K562 (cell line): Measurements from ENCODE around the gene XYLB. TPM values are rescaled to one million over a fixed set of nuclear protein-coding genes. Genes with fewer than 3 reads are reported as not detected.
A peak's percentile ranks its signal among the peaks of the same experiment; 100 is the strongest.

Source experiments
- ELF4 ChIP-seq: fragments of 450-650 bp; formaldehyde crosslinking; IDR thresholded peaks from 2 replicates; pipeline ENCODE4 v1.4.0; 2022; ENCODE audit warnings: missing genetic modification characterization
- FOSL1 ChIP-seq: fragments of 200-800 bp; sonication (Bioruptor generic); conservative IDR thresholded peaks from 2 replicates; pipeline ENCODE4 v1.6.1; 2016; ENCODE audit warnings: missing genetic modification characterization, missing compliant biosample characterization
- HDAC3 ChIP-seq: fragments of 450-650 bp; IDR thresholded peaks from 2 replicates; pipeline ENCODE4 v1.6.1; 2018; ENCODE audit warnings: borderline replicate concordance, mild to moderate bottlenecking, moderate library complexity; ENCODE audit not compliant: partially characterized antibody
- MCM3 ChIP-seq: fragments of 450-650 bp; IDR thresholded peaks from 2 replicates; pipeline ENCODE4 v1.6.1; 2016
- NCOA2 ChIP-seq, 2 experiments: fragments of 450-650 bp; IDR thresholded peaks; 2 replicates each; pipeline ENCODE4 v1.6.1; 2018; ENCODE audit warnings: mild to moderate bottlenecking in 2 of 2, moderate library complexity in 1 of 2; ENCODE audit not compliant: partially characterized antibody in 2 of 2
- NEUROD1 ChIP-seq: fragments of 150-350 bp; IDR thresholded peaks from 2 replicates; pipeline ENCODE4 v1.6.1; 2014; ENCODE audit warnings: borderline replicate concordance, low read length, low read depth; ENCODE audit not compliant: partially characterized antibody
- RFX5 ChIP-seq: IDR thresholded peaks from 2 replicates; pipeline ENCODE4 v1.6.1; 2011; ENCODE audit warnings: low read depth, mild to moderate bottlenecking, improper control_type of control experiment, low read length
- SUPT5H ChIP-seq: fragments of 450-650 bp; IDR thresholded peaks from 2 replicates; pipeline ENCODE4 v1.6.1; 2016
- TBP ChIP-seq: optimal IDR thresholded peaks from 2 replicates; pipeline ENCODE3; 2011; ENCODE audit warnings: low read depth, low read length, improper control_type of control experiment
- U2AF1 ChIP-seq: fragments of 200-400 bp; formaldehyde crosslinking; optimal IDR thresholded peaks from 2 replicates; pipeline ENCODE3; 2017; ENCODE audit warnings: mild to moderate bottlenecking, low read depth, low read length, moderate library complexity
- ZBTB8A ChIP-seq: fragments of 450-650 bp; IDR thresholded peaks from 2 replicates; pipeline ENCODE4 v1.6.1; 2018; ENCODE audit warnings: mild to moderate bottlenecking, moderate library complexity; ENCODE audit not compliant: partially characterized antibody
- ZC3H8 ChIP-seq: fragments of 450-650 bp; IDR thresholded peaks from 2 replicates; pipeline ENCODE4 v1.6.1; 2017
- ZNF830 ChIP-seq: fragments of 250-450 bp; sonication (Bioruptor Pico); IDR thresholded peaks from 2 replicates; pipeline ENCODE4 v1.5.0; 2021; ENCODE audit warnings: mild to moderate bottlenecking
- polyA plus RNA-seq, 8 experiments: library from polyadenylated mRNA; depleted of rRNA in 4 of 8; stranded (reverse) in 5 of 8; unstranded in 3 of 8; fragments of >200 nt; fragmentation: Nextera tagmentation in 2 of 8; fragmentation: Illumina TruSeq in 1 of 8; extraction: Ambion mirVana in 2 of 8; extraction: Trizol in 1 of 8; gene quantifications; 2 replicates each; pipeline versions ENCODE4 v1.2.1 to v1.2.3, GENCODE V29; 2011 to 2014; ENCODE audit warnings: inconsistent platforms in 1 of 8, missing spikeins in 1 of 8
- total RNA-seq, 7 experiments: library from RNA; depleted of rRNA in 6 of 7; stranded (reverse); fragments of >200 nt in 6 of 7; fragmentation: Illumina TruSeq in 2 of 7; extraction: Trizol in 2 of 7; gene quantifications; 2 replicates each; pipeline versions ENCODE4 v1.2.1 to v1.2.3, GENCODE V29; 2011 to 2021; ENCODE audit warnings: low replicate concordance in 1 of 7
- TF ChIP-seq, protein P1 (sequence below), 3 experiments: fragments of 200-800 bp in 1 of 3; fragments of 250-450 bp in 1 of 3; fragments of 450-650 bp in 1 of 3; sonication (Bioruptor Pico) in 1 of 3; sonication (Bioruptor generic) in 1 of 3; formaldehyde crosslinking in 1 of 3; IDR thresholded peaks; 2 replicates each; pipeline versions ENCODE4 v1.6.1 to v1.8.0; 2016 to 2022; ENCODE audit warnings: mild to moderate bottlenecking in 2 of 3, missing genetic modification characterization in 2 of 3, missing compliant biosample characterization in 1 of 3, moderate library complexity in 1 of 3
- TF ChIP-seq, protein P2 (sequence below): fragments of 150-350 bp; conservative IDR thresholded peaks from 2 replicates; pipeline ENCODE4 v1.6.1; 2014; ENCODE audit warnings: low read length
- TF ChIP-seq, protein P3 (sequence below): fragments of 450-650 bp; IDR thresholded peaks from one replicate; pipeline ENCODE4 v1.6.1; 2018; ENCODE audit warnings: mild to moderate bottlenecking, moderate library complexity; ENCODE audit not compliant: partially characterized antibody
- TF ChIP-seq, protein P4 (sequence below): sonication (generic); formaldehyde crosslinking; IDR thresholded peaks from 2 replicates; pipeline ENCODE4 v1.8.1; 2023; ENCODE audit warnings: mild to moderate bottlenecking, missing genetic modification reagents

The XYLB gene
- total and polyA plus RNA-seq, 9 of the 15 experiments (the other 6 are each of a cell fraction or from before 2014, with no cell fraction given): 4.0 to 20.2 (median 13.2) TPM

DNA sequence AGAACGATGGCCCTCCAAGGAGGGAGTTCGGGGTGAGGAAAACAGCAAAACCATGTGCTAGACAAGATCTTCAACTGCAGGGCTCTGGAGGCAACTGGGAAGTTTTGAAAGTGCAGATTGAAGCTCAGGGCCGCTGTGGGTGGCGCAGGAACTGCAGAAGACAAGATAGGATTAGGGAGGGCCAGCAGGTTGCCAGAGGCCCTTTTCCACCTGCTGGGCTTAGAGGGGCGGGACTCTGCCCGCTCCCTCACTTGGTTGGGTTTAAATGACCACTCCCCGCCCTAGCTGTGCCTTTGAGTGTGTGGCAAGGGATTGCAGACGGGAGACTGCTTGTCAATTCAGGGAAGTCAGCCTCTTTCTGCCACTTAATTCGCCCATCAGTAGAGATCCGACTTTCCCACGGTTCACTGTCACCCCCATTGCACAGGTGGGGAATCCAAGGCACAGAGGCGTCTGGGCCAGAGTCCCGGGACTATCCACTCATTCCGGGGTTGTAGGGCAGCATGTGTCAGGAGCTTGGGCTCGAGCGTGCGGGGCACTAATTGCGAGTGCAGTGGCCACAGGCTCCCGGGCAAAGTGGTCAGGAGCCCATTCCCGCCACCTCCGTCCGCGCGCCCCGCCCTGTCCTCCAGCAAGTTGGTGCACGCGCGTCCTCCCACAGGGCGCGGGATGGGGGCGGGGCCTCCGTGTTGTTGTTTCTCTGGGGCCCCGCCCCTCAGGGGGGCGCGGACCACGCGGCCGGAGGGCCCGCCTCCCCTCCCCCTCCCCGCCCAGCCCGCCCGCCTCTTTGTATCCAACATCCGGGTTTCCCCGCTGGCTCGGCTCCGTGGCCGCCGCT, 106.7 kb downstream of the XYLB start, which contains the start of gene ACVR2B (continued):
- TF ChIP-seq HDAC3: no peak
- no peak for TF ChIP-seq ELF4 (CRISPR knock-in tag)
- no peak for TF ChIP-seq FOSL1
- TF ChIP-seq, protein P1, sequence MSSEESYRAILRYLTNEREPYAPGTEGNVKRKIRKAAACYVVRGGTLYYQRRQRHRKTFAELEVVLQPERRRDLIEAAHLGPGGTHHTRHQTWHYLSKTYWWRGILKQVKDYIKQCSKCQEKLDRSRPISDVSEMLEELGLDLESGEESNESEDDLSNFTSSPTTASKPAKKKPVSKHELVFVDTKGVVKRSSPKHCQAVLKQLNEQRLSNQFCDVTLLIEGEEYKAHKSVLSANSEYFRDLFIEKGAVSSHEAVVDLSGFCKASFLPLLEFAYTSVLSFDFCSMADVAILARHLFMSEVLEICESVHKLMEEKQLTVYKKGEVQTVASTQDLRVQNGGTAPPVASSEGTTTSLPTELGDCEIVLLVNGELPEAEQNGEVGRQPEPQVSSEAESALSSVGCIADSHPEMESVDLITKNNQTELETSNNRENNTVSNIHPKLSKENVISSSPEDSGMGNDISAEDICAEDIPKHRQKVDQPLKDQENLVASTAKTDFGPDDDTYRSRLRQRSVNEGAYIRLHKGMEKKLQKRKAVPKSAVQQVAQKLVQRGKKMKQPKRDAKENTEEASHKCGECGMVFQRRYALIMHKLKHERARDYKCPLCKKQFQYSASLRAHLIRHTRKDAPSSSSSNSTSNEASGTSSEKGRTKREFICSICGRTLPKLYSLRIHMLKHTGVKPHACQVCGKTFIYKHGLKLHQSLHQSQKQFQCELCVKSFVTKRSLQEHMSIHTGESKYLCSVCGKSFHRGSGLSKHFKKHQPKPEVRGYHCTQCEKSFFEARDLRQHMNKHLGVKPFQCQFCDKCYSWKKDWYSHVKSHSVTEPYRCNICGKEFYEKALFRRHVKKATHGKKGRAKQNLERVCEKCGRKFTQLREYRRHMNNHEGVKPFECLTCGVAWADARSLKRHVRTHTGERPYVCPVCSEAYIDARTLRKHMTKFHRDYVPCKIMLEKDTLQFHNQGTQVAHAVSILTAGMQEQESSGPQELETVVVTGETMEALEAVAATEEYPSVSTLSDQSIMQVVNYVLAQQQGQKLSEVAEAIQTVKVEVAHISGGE (CRISPR knock-in tag; IDR thresholded peaks at IDR 0.05): no peak; a peak in 1 of 6 replicates
- TF ChIP-seq ZNF830 (CRISPR knock-in tag): 0 out of 2 replicates have a peak, but pooled peaks have one; percentile 52
- TF ChIP-seq NCOA2 (IDR thresholded peaks at IDR 0.05; ENCODE audit: partially characterized antibody in 2 of 2): no peak
- TF ChIP-seq ZC3H8: no peak
- TF ChIP-seq U2AF1: no peak
- TF ChIP-seq SUPT5H: no peak
- TF ChIP-seq TBP: no peak
- no peak for TF ChIP-seq MCM3
- TF ChIP-seq NEUROD1: no peak
- TF ChIP-seq, protein P2, sequence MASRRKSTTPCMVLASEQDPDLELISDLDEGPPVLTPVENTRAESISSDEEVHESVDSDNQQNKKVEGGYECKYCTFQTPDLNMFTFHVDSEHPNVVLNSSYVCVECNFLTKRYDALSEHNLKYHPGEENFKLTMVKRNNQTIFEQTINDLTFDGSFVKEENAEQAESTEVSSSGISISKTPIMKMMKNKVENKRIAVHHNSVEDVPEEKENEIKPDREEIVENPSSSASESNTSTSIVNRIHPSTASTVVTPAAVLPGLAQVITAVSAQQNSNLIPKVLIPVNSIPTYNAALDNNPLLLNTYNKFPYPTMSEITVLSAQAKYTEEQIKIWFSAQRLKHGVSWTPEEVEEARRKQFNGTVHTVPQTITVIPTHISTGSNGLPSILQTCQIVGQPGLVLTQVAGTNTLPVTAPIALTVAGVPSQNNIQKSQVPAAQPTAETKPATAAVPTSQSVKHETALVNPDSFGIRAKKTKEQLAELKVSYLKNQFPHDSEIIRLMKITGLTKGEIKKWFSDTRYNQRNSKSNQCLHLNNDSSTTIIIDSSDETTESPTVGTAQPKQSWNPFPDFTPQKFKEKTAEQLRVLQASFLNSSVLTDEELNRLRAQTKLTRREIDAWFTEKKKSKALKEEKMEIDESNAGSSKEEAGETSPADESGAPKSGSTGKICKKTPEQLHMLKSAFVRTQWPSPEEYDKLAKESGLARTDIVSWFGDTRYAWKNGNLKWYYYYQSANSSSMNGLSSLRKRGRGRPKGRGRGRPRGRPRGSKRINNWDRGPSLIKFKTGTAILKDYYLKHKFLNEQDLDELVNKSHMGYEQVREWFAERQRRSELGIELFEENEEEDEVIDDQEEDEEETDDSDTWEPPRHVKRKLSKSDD: no peak
- TF ChIP-seq, protein P3, sequence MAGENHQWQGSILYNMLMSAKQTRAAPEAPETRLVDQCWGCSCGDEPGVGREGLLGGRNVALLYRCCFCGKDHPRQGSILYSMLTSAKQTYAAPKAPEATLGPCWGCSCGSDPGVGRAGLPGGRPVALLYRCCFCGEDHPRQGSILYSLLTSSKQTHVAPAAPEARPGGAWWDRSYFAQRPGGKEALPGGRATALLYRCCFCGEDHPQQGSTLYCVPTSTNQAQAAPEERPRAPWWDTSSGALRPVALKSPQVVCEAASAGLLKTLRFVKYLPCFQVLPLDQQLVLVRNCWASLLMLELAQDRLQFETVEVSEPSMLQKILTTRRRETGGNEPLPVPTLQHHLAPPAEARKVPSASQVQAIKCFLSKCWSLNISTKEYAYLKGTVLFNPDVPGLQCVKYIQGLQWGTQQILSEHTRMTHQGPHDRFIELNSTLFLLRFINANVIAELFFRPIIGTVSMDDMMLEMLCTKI: no peak
- TF ChIP-seq RFX5: no peak
- TF ChIP-seq, protein P4, sequence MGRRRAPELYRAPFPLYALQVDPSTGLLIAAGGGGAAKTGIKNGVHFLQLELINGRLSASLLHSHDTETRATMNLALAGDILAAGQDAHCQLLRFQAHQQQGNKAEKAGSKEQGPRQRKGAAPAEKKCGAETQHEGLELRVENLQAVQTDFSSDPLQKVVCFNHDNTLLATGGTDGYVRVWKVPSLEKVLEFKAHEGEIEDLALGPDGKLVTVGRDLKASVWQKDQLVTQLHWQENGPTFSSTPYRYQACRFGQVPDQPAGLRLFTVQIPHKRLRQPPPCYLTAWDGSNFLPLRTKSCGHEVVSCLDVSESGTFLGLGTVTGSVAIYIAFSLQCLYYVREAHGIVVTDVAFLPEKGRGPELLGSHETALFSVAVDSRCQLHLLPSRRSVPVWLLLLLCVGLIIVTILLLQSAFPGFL (CRISPR knock-in tag): no peak
- no peak for TF ChIP-seq ZBTB8A
